HK-2 (cell line): ENCODE measurements around the gene NFE2L2.
A peak's percentile ranks its signal among the peaks of the same experiment; 100 is the strongest.
"Not testable (repeated sequence)": the region's sequence is repeated elsewhere in the genome, so short reads cannot be mapped to it uniquely, and the experiment has no call there.

ENCODE experiments used
- DNase-seq: peaks from one replicate; pipeline ENCODE4 v3.0.0-alpha.2; 2018; ENCODE audit not compliant: unreplicated experiment

The NFE2L2 gene

GRCh38 chr2:177237932-177238331 is 26.6 kb downstream of the NFE2L2 start:
- DNase-seq = no peak

DNA sequence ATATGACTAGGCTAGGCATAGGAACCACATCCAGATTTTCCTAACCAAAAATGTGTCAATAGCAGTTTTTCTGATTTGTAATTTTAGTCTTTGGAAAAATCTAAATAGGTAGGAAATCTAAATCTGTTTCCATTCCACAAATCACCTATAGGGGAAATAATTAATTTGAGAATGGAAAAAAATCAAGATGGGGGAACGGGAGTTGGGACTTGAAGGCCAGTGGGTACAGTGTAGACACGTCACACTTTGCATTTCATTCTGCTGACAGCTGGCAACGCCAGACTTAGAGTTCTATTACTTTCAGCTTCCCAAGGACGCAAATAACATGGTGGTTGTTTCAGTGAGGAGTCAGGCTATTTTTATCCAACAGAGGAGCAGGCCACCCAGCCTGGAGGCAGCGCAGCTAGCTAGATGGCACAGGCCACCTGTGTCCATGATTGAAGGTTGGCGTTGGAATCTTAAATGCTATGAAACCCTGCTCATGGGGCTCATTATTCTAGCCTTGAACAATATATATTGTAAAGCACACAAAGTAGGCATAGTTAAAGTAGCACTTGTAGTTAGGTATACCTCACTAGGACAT is 28.6 kb downstream of the NFE2L2 start:
- no peak for DNase-seq

DNA sequence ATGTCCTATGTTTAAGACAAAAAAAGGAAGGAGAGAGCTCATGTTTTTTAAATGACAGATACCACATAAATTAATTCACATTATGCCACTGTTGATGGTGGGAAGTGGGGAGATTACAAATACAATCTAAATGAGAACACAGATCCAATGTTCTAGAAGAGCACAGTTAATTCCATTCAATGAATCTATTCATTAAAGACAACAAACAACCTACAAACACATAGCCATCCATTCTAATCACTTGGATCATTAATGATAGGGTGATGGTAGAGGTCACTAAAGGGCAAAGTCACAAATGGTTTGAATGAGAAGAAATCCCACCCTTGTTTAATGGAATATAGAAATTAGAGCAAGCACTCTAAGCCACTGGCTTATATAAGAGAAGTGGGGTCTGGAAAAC is 30.3 kb downstream of the NFE2L2 start:
- no peak for DNase-seq

GRCh38 chr2:177232098-177232704 is 32.3 kb downstream of the NFE2L2 start:
- DNase-seq = no peak

- DNase-seq = no peak
These were observed 33.3 kb downstream of the NFE2L2 start for GRCh38 chr2:177231270-177231669.

GRCh38 chr2:177229442-177230242 is 34.9 kb downstream of the NFE2L2 start:
- DNase-seq = no peak

DNA sequence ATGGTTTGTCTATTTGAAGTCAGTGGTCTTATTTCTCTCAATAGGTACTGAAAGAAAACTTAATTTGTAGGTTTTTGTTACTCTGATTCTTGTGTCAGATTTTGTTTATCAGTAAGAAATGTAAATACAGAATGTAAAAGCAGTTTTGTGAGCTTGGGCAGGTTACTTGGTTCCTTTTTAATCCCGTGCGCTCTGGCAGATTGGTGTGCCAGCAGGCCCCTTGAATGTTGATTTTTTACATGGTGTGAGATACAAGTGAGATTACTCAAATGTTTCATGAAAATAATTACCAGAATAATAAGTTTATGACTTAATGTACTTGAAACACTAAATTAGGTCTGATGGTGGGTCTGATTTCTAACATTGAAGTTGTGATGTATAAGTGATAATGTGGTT is 38.6 kb downstream of the NFE2L2 start:
- no peak for DNase-seq

- not testable (repeated sequence) for DNase-seq
These were observed 41.1 kb downstream of the NFE2L2 start for GRCh38 chr2:177223436-177223835.

GRCh38 chr2:177221970-177222369 is 42.6 kb downstream of the NFE2L2 start:
- DNase-seq = no peak

DNA sequence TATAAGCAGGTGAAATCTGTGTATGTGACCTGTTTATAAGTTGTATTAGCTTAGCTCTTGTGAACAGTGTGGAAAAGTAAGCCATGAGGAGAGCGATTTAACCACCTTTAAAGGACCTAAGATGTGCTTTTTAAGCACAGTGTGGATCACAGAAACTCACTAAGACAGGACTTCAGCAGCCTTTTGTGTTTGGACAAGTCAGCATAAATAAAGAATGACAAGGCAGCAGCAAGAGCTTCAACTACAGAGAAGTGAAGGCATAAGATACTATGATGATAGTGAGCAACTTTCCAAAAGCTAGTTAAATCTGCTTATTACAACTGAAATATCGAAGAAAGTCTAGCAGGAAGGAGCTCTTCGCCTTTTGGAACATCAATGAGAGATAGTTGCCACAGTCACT is 43.0 kb downstream of the NFE2L2 start:
- no peak for DNase-seq

- not testable (repeated sequence) for DNase-seq
These were observed 44.7 kb downstream of the NFE2L2 start for GRCh38 chr2:177219787-177220186.

DNA sequence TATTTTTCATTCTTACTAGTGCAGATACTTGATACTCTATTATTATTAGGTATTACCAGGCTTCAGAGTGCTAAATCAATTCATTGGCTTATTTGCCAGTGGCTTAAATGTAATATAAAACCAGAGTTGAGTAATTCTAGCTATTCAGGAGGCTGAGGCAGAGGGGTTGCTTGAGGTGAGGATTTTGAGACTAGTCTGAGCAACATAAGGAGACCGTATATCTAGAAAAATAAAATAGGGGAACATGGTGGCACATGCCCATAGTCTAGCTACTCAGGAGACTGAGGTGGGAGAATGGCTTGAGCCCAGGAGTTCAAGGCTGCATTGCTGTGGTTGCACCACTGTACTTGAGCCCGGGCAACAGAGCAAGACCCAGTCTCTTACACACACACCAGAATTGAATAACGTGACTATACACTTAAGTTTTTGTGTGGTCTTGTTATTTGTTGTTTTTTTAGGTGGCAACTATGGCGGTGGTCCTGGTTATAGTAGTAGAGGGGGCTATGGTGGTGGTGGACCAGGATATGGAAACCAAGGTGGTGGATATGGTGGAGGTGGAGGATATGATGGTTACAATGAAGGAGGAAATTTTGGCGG is 47.2 kb downstream of the NFE2L2 start:
- DNase-seq = no peak

DNA sequence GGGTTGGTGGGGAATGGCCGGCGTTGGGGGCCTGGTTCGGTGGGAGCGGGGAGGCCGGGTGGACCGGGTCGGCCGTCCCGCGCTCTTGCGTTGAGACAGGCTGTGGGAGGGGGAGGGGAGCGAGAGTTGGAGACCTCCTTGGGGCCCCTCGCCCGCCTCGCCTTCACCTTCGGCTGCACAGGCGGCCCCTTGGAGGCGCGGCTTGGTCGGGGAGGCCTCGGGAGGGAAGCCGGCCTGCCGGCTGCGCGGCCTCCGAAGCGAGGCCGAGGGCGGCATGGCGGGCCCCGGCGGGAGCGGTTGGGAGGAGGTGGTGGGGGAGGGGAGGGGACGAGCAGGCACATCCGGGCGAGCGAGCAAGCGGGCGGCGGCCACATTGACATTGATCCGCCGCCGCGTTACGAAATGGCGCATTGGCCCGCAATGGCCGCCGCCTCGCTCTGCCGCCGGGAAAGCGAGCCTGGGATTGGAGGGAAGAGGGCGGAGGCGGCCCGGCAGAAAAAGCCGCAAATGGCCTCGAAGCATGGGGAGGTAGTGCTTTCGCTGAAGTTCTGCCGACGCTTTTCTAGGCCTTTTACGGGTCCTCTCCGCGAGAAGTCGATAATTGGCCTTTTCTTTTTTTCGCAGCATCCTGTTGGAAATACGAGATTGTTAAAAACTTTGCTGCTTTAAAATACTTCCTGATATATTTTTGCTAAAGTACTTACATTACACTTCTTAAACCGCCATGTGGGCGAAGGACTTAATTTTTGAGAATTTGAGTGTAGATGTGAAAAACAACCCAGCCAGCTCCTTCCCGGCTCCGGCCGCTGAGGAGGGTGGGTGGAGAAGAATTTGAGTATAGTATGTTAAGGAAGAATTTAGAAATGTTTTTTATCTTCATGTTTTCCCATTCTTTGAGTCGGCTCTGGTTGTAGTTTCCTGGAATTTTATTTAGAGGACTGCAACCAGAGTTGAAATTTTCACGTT is 51.4 kb downstream of the NFE2L2 start:
- DNase-seq = peak; percentile 91

DNA sequence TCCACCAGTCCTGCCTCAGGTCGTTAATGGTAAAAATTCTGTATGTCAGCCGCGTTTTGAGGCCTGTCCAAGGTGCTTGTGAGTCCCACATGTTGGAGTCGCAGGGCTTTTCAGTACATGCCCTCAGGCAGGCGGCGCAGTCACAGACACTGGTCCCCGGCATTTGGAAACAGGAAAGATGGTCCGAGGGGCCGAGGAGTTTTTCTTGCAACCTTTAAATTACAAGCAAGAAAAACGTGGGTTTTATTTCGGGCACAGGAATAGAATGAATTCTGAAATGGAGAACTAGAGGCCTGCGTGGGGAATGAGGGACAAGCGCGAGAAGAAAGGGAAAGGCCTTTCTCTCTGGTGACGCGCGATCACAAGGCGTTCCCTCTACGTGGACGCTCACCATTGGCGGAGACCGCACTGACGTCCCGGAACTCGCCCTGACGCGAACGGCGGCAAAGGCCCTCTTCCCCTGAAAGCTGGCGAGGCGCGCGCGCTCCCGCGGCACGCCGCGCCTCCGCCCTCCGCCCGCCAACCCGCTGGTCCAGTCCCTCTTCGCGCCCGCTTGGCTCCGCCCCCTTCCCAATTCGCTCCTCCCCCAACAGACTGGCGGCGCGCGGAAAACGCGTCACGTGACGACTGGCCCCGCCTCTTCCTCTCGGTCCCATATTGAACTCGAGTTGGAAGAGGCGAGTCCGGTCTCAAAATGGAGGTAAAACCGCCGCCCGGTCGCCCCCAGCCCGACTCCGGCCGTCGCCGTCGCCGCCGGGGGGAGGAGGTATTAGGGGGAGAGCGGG is 52.2 kb downstream of the NFE2L2 start, which contains the start of gene HNRNPA3:
HNRNPA3 (plus strand) TSS at position 689 of the 785 bp plus-strand sequence; CDS start at position 695, 6 bp downstream.
- DNase-seq = peak; percentile 99

DNA sequence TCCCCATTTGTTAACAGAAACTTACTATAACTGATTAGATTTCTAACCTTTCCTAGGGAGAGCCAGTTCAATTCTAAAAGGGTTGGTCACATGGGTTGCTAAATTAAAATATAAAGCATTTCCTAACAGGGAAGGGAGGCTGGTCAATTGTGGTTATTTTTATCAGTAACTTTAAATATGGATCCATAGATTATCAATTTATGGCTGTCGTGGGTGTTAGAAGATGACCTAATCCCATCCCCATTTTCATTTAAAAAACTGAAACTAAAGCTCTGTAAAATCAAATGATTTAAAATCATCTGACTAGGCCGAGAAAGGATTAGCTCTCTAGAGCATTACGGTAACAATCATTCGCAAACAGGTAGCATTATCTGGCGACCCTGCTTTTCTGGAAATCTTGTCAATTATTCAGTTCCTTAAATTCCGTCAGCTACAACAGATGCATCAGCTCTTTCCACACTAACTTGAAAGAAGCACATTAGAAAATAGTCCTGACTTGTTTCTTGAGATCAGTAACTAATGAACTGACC is 52.9 kb downstream of the NFE2L2 start:
- DNase-seq = no peak

- DNase-seq = no peak
These were observed 53.4 kb downstream of the NFE2L2 start for GRCh38 chr2:177211169-177211568.

DNA sequence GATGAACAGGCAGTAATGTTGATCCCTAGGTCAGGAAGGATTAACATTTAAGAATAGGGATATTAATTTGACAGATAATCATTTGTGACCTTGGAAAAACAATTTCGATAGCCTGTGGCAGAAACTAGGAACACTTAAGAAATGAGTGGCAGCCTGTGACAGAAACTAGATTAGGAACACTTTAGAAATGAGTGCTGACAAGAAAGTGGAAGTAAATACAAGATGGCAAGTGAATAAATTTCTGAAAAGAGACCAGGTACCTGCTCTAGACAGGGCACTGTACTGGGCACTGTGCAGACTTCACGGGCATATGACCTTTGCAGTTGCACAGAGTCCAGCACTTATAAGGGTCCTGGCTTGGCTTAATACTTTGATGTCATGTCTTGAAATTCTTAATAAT is 57.4 kb downstream of the NFE2L2 start:
- DNase-seq = no peak

DNA sequence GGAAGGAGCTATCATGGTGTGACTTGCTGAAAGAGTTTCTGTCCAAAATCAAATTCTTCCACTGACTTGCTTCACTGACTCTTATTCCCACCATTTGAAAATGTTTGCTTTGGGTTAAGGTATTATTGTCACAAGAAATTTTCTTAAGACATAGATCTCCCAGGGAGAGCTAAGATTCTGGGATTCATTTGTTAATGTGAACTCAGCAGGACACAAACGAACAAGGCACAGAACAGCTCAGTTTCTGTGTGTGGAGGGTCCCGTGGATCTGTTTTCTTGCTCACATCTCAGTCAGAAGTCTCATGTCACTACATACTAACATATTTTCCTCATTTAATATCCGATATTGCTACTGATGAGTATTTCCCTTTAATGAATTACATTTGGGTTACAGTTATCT is 60.1 kb downstream of the NFE2L2 start:
- no peak for DNase-seq

DNA sequence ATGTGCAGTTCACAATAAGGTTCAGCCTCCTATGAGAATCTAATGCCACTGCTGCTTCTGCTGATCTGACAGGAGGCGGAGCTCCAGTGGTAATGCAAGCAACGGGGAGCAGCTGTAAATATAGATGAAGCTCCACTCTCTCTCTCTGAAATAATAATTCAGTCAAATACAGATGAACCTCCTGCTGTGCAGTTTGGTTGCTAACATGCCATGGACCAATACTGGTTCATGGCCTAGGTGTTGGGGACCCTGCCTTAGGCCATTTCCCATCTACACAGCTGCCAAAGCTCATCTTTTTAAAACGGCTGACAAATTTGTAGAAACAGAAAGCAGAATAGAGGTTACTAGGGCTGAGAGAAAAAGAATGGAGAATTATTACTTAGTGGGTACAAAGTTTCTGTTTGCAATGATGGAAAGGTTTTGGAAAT is 62.6 kb downstream of the NFE2L2 start:
- no peak for DNase-seq

GRCh38 chr2:177200419-177200818 is 64.1 kb downstream of the NFE2L2 start:
- not testable (repeated sequence) for DNase-seq
